ENCODE results near the gene PPP1R9A. TPM values are rescaled to one million over a fixed set of nuclear protein-coding genes. Genes with fewer than 3 reads are reported as not detected.

Gene PPP1R9A
- total RNA-seq, 1 donor = 4.0 TPM

- DNase-seq (ENCODE audit: low read depth in 2 of 3, low spot score in 2 of 3) = no peak
Measured at GRCh38 chr7:95026421-95027072, 119.2 kb downstream of the PPP1R9A start.

DNA sequence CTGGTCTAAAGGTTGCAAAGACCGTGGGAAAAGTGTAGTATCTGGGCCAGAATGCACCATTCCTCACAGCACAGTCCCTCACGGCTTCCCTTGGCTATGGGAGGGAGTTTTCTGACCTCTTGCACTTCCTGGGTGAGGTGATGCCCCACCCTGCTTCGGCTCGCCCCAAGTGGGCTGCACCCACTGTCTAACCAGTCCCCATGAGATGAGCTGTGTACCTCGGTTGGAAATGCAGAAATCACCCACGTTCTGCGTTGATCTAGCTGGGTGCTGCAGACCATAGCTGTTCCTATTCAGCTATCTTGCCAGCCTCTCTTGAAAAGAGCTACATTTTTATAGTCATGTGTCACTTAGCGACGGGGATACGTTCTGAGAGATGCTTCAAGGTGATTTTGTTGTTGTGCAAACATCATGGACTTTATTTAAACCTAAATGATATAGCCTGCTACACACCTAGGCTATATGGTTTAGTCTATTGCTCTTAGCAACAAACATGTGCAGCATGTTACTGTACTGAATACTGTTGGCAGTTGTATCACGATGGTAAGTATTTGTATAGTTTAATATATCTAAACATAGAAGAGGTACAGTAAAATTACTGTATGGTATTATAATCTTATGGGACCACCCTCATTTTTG is 120.0 kb downstream of the PPP1R9A start:
- no peak for DNase-seq (ENCODE audit: low read depth in 2 of 3, low spot score in 2 of 3)

GRCh38 chr7:95028683-95029082 is 121.3 kb downstream of the PPP1R9A start:
- no peak for DNase-seq (ENCODE audit: low read depth in 2 of 3, low spot score in 2 of 3)

DNA sequence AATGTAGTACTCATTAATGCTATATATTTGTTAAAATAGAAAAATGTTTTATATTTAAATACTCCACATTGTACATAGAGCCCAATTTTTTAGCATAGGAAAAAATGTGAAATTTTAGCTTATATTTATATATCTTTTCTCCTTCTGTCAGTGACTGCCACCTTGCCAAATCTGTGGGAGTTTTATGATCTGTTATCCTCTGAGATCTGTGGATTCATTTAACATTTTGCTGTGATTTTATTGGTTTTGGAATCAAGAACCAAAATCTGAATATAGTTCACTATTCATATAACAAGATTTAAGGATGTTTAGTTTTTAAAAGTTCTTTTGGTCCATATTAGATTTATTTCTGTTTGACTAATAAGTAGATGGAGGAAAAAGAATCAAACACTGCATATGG is 127.9 kb downstream of the PPP1R9A start:
- no peak for DNase-seq (ENCODE audit: low read depth in 2 of 3, low spot score in 2 of 3)

- DNase-seq (ENCODE audit: low read depth in 2 of 3, low spot score in 2 of 3) = no peak
Measured at GRCh38 chr7:95041031-95041430, 133.6 kb downstream of the PPP1R9A start.

- peak in 2 of 3 donors; percentile 31 to 60 for DNase-seq (ENCODE audit: low read depth in 2 of 3, low spot score in 2 of 3)
Measured at GRCh38 chr7:95045236-95045923, 138.0 kb downstream of the PPP1R9A start.

- DNase-seq (ENCODE audit: low read depth in 2 of 3, low spot score in 2 of 3) = no peak
Measured at GRCh38 chr7:95046494-95047240, 139.3 kb downstream of the PPP1R9A start.

GRCh38 chr7:95047291-95047690 is 139.9 kb downstream of the PPP1R9A start:
- DNase-seq (ENCODE audit: low read depth in 2 of 3, low spot score in 2 of 3) = no peak

DNA sequence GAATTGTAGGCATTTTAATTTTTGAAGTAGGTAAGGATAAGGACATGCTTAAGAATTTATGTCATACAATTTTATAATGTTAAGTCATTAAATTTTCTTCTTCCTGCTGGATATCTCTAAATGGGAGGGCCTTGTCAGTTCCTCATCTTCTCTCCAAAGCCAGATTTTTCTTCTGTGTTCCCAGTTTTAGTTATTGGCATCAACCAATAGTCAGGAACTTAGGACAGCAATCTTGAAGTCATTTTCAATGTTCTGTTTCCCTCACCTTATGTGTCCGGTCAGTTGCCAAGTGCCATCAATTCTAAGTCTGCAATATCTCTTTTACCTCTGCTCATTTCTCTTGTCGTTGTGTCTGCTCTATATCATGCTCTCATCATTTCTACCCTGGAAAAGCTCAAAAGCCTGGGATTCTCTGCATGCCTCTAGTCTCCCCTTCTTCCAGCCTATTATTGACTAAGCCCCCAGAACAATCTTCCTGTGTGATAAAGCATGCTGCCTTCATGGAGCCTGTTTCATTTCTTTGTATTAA is 145.2 kb downstream of the PPP1R9A start:
- no peak for DNase-seq (ENCODE audit: low read depth in 2 of 3, low spot score in 2 of 3)

GRCh38 chr7:95054386-95054785 is 147.0 kb downstream of the PPP1R9A start:
- no peak for DNase-seq (ENCODE audit: low read depth in 2 of 3, low spot score in 2 of 3)

DNA sequence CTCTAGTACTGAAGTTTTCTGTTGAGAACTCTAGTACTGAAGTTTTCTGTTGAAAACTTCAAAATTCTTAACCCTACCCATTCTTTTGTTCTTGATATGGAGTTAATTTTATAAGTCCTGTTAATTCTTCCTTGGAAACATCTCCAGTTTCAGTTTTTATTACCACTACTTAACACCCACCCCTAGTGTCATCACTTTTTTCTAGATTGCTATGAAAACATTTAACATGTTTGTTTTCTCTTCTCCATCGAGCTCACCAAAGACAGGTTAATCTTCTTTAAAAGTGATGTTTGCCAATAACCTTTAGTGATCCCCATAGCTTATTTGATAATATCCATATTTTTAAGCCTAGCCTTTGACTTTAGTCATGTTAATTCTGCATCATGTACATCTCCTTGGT is 147.9 kb downstream of the PPP1R9A start:
- DNase-seq (ENCODE audit: low read depth in 2 of 3, low spot score in 2 of 3) = no peak

DNA sequence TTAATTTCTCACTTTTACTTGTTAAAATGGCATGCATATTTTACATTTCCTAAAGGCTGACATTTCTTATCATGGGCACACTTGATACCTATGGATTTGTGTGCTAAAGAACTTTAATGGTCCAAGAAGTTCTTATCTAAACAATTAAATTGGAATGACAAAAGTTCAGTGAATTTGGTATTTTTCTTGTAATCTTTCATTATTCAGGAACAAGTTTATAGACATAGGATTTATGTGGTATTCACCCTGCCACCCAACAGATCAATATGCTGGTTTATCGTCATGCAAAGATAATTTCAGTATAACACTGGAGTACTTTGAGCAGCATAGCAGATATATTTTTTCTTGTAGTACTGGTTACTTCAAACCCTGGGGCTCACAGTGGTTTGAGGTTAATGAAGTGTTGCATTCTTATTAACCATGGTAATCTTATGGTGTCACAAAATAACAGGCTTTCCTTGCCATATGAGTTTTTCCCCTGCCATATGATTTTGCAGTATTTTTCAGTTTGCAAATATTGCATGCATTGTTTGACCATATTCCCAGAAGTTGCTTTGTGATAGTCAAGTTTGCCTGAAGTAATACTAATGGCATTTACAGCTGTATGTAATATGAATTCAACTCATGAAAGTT is 148.8 kb downstream of the PPP1R9A start:
- DNase-seq (ENCODE audit: low read depth in 2 of 3, low spot score in 2 of 3) = no peak

DNA sequence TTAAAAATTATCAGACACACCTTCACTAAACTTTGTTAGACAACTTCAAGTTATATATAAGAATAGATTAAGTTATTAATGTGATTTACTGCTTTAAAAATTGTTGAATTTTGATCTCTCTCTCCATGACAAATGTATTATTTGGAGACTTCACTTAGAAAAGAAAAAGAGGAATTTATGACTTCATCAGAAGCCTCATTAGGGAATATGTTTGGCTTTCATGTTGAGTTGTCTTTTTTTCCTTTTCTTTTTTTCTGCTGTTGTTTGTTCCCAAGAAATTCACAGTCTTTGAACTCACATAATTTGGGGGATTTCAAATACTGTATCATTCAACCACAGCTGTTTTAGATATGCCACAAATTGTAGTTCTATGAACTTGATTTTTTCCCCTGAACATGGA is 149.5 kb downstream of the PPP1R9A start:
- DNase-seq (ENCODE audit: low read depth in 2 of 3, low spot score in 2 of 3) = no peak

GRCh38 chr7:95059842-95060313 is 152.5 kb downstream of the PPP1R9A start:
- no peak for DNase-seq (ENCODE audit: low read depth in 2 of 3, low spot score in 2 of 3)

DNA sequence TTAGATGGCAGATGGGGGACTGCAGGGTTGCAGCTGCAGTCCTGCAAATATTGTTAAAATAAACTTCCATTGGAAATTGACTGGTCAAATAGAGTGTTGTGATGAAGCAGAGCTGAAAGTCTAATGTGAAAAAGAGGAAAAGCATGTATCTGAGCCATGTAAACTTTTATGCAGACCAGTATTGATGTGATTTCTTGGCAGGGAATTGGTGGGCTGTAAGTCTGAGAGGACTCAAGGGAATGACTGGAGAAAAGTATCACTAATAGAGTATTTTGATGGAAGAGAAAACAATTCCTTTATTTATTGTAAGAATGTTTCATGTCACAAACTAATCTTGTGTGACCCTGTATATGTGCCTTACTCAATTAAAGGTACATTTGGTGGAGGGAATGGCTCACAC is 155.5 kb downstream of the PPP1R9A start:
- no peak for DNase-seq (ENCODE audit: low read depth in 2 of 3, low spot score in 2 of 3)

DNA sequence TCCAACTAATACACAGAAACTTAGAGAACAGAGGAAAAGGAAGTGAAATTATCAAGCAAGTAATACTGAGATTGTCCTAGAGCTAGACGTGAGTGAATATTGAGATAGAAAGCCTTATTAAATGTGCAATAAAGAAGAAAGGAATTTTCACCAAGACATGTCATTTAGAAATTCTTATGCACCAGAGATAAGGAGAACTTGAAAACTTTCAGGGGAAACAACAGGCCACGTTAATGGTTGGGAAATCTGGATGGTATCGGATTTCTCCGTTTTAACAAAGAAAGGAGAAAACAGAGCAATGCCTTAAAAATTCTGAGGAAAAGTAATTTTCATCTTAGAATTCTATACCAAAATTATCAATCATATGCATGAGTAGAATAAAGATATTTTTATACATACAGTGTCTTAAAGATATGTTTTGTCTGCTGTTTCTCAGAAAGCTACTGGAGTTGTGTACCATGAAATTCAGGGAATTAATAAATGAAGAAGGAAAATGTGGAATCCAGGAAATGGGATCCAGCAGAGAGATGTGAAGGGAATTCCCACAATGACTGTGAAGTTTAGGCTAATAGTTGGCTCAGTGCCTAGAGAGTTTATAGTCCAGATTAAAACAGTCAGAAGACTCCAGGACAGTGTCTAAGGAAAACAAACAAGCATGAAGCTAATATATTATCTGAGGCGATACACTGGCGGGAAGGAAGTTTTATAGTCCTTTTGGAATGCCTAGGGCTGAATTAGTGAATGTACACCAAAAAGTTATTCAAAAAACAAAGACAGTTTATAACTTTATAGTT is 159.5 kb downstream of the PPP1R9A start:
- DNase-seq (ENCODE audit: low read depth in 2 of 3, low spot score in 2 of 3) = no peak

DNA sequence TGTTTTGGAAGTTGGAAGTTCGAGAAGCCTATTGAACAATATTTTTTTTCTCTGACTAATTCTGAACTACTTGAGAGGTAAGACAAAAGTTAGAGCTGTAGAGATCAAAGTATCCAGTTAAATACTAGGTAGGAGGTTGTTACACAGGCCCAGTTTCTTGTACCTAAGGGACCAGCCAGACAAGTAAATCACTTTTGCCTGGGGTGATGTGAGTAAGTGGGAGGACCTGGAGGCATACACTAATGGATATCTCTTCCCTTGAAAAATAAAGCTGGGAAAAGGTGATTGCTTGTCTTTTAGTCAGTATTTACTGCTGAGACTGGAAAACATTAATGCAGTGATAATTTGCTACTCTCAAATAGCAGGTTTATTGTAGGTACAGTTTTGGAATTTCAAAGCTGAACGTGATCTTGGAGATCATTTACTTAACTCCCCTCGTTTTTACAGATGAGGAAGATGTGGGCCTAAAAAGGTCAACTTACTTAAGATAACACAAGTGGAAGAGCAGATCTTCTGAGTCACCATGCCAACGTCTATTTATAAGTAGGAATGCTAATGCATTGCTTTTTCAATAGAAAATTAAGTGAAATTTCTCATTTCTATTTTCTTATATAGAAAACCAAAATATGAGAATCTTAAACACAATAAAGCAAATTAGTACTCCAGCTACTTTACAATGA is 181.3 kb downstream of the PPP1R9A start:
- DNase-seq (ENCODE audit: low read depth in 2 of 3, low spot score in 2 of 3) = no peak

DNA sequence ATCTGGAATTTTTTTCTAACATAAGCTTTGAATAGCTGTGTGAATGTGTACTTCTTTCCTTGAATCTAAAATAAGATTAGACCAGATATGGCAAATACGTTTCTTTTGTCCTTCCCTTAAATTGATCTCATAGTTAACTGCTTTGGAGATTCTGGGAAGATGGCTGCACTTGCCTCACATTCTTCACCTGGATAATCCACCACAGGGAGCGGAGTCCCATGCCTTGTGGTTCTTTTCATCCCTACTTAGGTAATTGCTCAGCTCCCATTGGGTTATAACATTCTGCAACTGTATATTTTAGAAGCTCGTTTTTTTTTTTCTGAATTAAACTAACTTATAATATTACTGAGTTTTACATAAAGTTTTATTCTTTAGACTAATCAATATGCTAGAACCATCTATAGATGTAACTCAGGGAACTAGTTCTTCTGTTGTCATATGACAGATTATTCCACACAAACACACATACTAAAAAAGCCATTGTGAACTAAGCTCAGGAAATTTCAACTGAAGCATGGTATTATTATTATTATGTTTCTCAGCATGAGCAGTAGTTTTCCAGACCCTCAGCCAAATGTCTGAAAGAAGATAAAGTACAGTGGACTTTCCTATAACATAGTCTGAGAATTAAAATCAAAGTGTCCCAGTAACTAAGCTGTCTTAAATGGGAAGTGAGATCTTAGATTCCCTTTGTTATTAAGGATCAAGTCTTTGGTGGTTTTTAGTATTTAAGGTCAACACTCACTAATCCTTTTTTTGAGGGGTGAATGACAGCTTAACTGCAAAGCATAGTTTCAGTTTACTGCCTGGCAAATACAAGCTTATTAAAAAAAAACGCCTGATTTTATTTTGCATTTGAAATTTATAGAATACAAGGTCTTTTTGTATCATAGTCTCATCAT is 182.3 kb downstream of the PPP1R9A start:
- DNase-seq (ENCODE audit: low read depth in 2 of 3, low spot score in 2 of 3) = no peak
